Measurements from ENCODE around the gene ADK.
A peak's percentile ranks its signal among the peaks of the same experiment; 100 is the strongest.

GRCh38 chr10:74542077-74542476, 391.1 kb downstream of the ADK start:
- no peak for TF ChIP-seq CTCF (IDR thresholded peaks at IDR 0.05)
- no peak for TF ChIP-seq POLR2A (IDR thresholded peaks at IDR 0.05)
- peak; percentile 90 for TF ChIP-seq POLR2AphosphoS5 (IDR thresholded peaks at IDR 0.05)
- TF ChIP-seq EP300 (IDR thresholded peaks at IDR 0.05): no peak

Data from gastroesophageal sphincter (tissue), 3 donors.